HepG2 (cell line): ENCODE measurements around the gene LUC7L2. TPM values are rescaled to one million over a fixed set of nuclear protein-coding genes. Genes with fewer than 3 reads are reported as not detected.

ENCODE experiments used
- ATAC-seq: fragments of 200-7000 bp; cut with Tn5 transposase; 3 replicates; pipeline ENCODE4 v1.9.1; 2020; ENCODE audit warnings: mild to moderate bottlenecking, moderate library complexity
- BruUV-seq: library from RNA; stranded (reverse); fragments of 400-500 nt; replicated peaks from 2 replicates; lab custom pipeline; 2021; lab: Mats Ljungman, UMichigan
- CTCF ChIA-PET: fragments of 300-600 bp; formaldehyde crosslinking; extraction: SDS; loops from one replicate; lab custom pipeline; 2021; ENCODE audit warnings: low total read pairs, inconsistent platforms, low intra/inter-chr PET ratio; lab: Yijun Ruan, JAX
- POLR2A ChIA-PET: fragments of 350-600 bp; sonication (Branson Sonifier 250); formaldehyde crosslinking; loops from one replicate; lab custom pipeline; 2020; ENCODE audit warnings: antibody characterized with exemption, inconsistent platforms; lab: Yijun Ruan, JAX
- DNase-seq: peaks from one replicate; pipeline ENCODE4 v3.0.0-alpha.2; 2015; ENCODE audit warnings: low spot score
- FAIRE-seq: peaks from 3 replicates; lab custom pipeline; 2011; peaks lifted over from hg19 to GRCh38; lab: Jason Lieb, UNC
- H2AFZ ChIP-seq: one replicate; pipeline ENCODE4 v1.6.1; 2011; ENCODE audit warnings: low read length, inconsistent platforms
- H3K27ac ChIP-seq: fragments of 300-600 bp; 3 replicates; pipeline ENCODE4 v1.8.0; 2011; ENCODE audit warnings: mixed run types, mild to moderate bottlenecking, mixed read lengths, low read length, inconsistent platforms; ENCODE audit not compliant: insufficient read depth; ENCODE audit errors: extremely low read length
- H3K27me3 ChIP-seq, 2 experiments: fragments of 200-600 bp in 1 of 2; 2 replicates in 1 of 2; 3 replicates in 1 of 2; pipeline versions ENCODE4 v1.6.0 to v1.8.0; 2011; ENCODE audit warnings: low read length in 2 of 2, mild to moderate bottlenecking in 2 of 2, moderate library complexity in 2 of 2, inconsistent platforms in 1 of 2; ENCODE audit not compliant: insufficient read depth in 2 of 2, control insufficient read depth in 1 of 2
- H3K36me3 ChIP-seq, 2 experiments: fragments of 200-600 bp in 1 of 2; replicated peaks in 1 of 2; 2 replicates in 1 of 2; 3 replicates in 1 of 2; pipeline versions ENCODE4 v1.5.1 to v1.8.0; 2011; ENCODE audit warnings: low read length in 2 of 2, inconsistent platforms in 1 of 2; ENCODE audit not compliant: insufficient read depth in 2 of 2, control insufficient read depth in 1 of 2
- H3K4me1 ChIP-seq: 2 replicates; pipeline ENCODE4 v1.5.1; 2012; ENCODE audit warnings: low read length, inconsistent platforms; ENCODE audit not compliant: insufficient read depth
- H3K4me2 ChIP-seq: 2 replicates; pipeline ENCODE4 v1.6.0; 2011; ENCODE audit warnings: low read depth, low read length, inconsistent platforms
- H3K4me3 ChIP-seq, 3 experiments: fragments of 200-600 bp in 1 of 3; sonication (generic), shearing (Covaris generic) in 1 of 3; replicated peaks in 1 of 3; 2 replicates each; pipeline ENCODE4 v1.5.1; 2011 to 2016; ENCODE audit warnings: low read length in 3 of 3, inconsistent platforms in 2 of 3, low read depth in 2 of 3, mild to moderate bottlenecking in 2 of 3, control low read depth in 1 of 3, mixed read lengths in 1 of 3; ENCODE audit not compliant: insufficient read depth in 1 of 3
- H3K79me2 ChIP-seq: one replicate; pipeline ENCODE4 v1.6.1; 2011; ENCODE audit warnings: low read length, inconsistent platforms; ENCODE audit not compliant: insufficient read depth
- H3K9ac ChIP-seq: 2 replicates; pipeline ENCODE4 v1.6.0; 2011; ENCODE audit warnings: mild to moderate bottlenecking, low read depth, low read length, inconsistent platforms; ENCODE audit not compliant: insufficient read depth
- H3K9me3 ChIP-seq: 2 replicates; pipeline ENCODE4 v1.5.1; 2012; ENCODE audit warnings: mild to moderate bottlenecking, low read length
- H4K20me1 ChIP-seq: 2 replicates; pipeline ENCODE4 v1.6.0; 2011; ENCODE audit warnings: inconsistent platforms, mild to moderate bottlenecking, low read length, moderate library complexity; ENCODE audit not compliant: insufficient read depth
- CERS6 ChIP-seq: sonication (generic); formaldehyde crosslinking; IDR thresholded peaks from 2 replicates; pipeline ENCODE4 v1.5.0; 2020; ENCODE audit warnings: missing genetic modification reagents
- HNF1B ChIP-seq: sonication (generic); formaldehyde crosslinking; IDR thresholded peaks from 2 replicates; pipeline ENCODE4 v1.5.1; 2020; ENCODE audit warnings: mild to moderate bottlenecking, moderate library complexity, missing genetic modification reagents
- KAT8 ChIP-seq: IDR thresholded peaks from 2 replicates; pipeline ENCODE4 v1.6.1; 2016; ENCODE audit warnings: missing genetic modification reagents, missing compliant biosample characterization
- KLF9 ChIP-seq: IDR thresholded peaks from 2 replicates; pipeline ENCODE4 v1.6.1; 2016; ENCODE audit warnings: low read depth
- MLLT10 ChIP-seq: sonication (generic); formaldehyde crosslinking; IDR thresholded peaks from 2 replicates; pipeline ENCODE4 v1.4.0; 2020; ENCODE audit warnings: missing genetic modification reagents
- POLR2AphosphoS2 ChIP-seq: IDR thresholded peaks from 2 replicates; pipeline ENCODE4 v1.6.1; 2011; ENCODE audit warnings: low read depth, low read length, improper control_type of control experiment
- PRMT3 ChIP-seq: sonication (generic); formaldehyde crosslinking; IDR thresholded peaks from 2 replicates; pipeline ENCODE4 v1.8.1; 2022; ENCODE audit warnings: low read depth, mild to moderate bottlenecking, moderate library complexity, missing genetic modification reagents, borderline replicate concordance
- SOX13 ChIP-seq, 3 experiments: fragments of 450-650 bp in 1 of 3; sonication (generic) in 1 of 3; formaldehyde crosslinking in 1 of 3; IDR thresholded peaks in 2 of 3; conservative IDR thresholded peaks in 1 of 3; 2 replicates each; pipeline versions ENCODE4 v1.5.0 to v1.6.1; 2016 to 2020; ENCODE audit warnings: antibody characterized with exemption in 1 of 3, mild to moderate bottlenecking in 1 of 3, missing compliant biosample characterization in 1 of 3, missing genetic modification reagents in 1 of 3, moderate library complexity in 1 of 3
- SP4 ChIP-seq: sonication (generic); formaldehyde crosslinking; IDR thresholded peaks from 2 replicates; pipeline ENCODE4 v1.8.1; 2023; ENCODE audit warnings: mild to moderate bottlenecking, missing genetic modification reagents
- U2AF1 ChIP-seq: fragments of 200-400 bp; formaldehyde crosslinking; optimal IDR thresholded peaks from 2 replicates; pipeline ENCODE3; 2017; ENCODE audit warnings: mild to moderate bottlenecking, low read depth, low read length
- ZNF33B ChIP-seq: sonication (generic); formaldehyde crosslinking; IDR thresholded peaks from 2 replicates; pipeline ENCODE4 v1.5.1; 2020; ENCODE audit warnings: mild to moderate bottlenecking, missing genetic modification reagents
- ZNF883 ChIP-seq: sonication (generic); formaldehyde crosslinking; IDR thresholded peaks from 2 replicates; pipeline ENCODE4 v1.5.1; 2020; ENCODE audit warnings: mild to moderate bottlenecking, missing genetic modification reagents; ENCODE audit errors: not compliant biosample characterization
- WGBS: methylation state at CpG from one replicate; pipeline ENCODE4 v1.1.6; 2017; ENCODE audit warnings: low lambda C conversion rate; 5-methylcytosine and 5-hydroxymethylcytosine counted together
- in situ Hi-C: cut with HindIII; loops from 2 replicates; pipeline ENCODE4 v1.10.0; 2017; ENCODE audit warnings: low pct_unique_long_range_greater_than_20kb; ENCODE audit not compliant: extremely low pct_ligation_motif_present
- intact Hi-C: fragments of 100-400 bp; cut with micrococcal nuclease; formaldehyde crosslinking; loops from one replicate; pipeline ENCODE4 v1.10.0; 2022; ENCODE audit not compliant: unreplicated experiment
- polyA plus RNA-seq, 8 experiments: library from polyadenylated mRNA; depleted of rRNA in 3 of 8; stranded (reverse) in 7 of 8; unstranded in 1 of 8; fragments of >200 nt; fragmentation: Illumina TruSeq in 4 of 8; extraction: Trizol in 4 of 8; gene quantifications; 2 replicates each; pipeline versions ENCODE4 v1.2.1 to v1.2.3, GENCODE V29; 2011 to 2016; ENCODE audit warnings: low read depth in 4 of 8, missing spikeins in 1 of 8, mixed read lengths in 1 of 8; ENCODE audit not compliant: insufficient read depth in 1 of 8
- total RNA-seq, 5 experiments: library from RNA; depleted of rRNA; stranded (reverse); fragments of >200 nt; fragmentation: Illumina TruSeq; extraction: Trizol; gene quantifications; 2 replicates each; pipeline ENCODE4 v1.2.3, GENCODE V29; 2016; ENCODE audit warnings: low read depth in 1 of 5
- TF ChIP-seq, protein P1 (sequence below): sonication (generic); formaldehyde crosslinking; IDR thresholded peaks from 2 replicates; pipeline ENCODE4 v1.5.0; 2020; ENCODE audit warnings: mild to moderate bottlenecking, missing genetic modification reagents
- TF ChIP-seq, protein P2 (sequence below): sonication (generic); formaldehyde crosslinking; IDR thresholded peaks from 2 replicates; pipeline ENCODE4 v1.8.0; 2022; ENCODE audit warnings: mild to moderate bottlenecking, missing genetic modification reagents, moderate library complexity
- TF ChIP-seq, protein P3 (sequence below): sonication (generic); formaldehyde crosslinking; IDR thresholded peaks from 2 replicates; pipeline ENCODE4 v1.8.0; 2022; ENCODE audit warnings: mild to moderate bottlenecking, missing genetic modification reagents, borderline replicate concordance

The LUC7L2 gene
- total and polyA plus RNA-seq, 2 of the 13 experiments (the other 11 are each of a cell fraction or from before 2014, with no cell fraction given) = 17.9 to 50.7 TPM

DNA sequence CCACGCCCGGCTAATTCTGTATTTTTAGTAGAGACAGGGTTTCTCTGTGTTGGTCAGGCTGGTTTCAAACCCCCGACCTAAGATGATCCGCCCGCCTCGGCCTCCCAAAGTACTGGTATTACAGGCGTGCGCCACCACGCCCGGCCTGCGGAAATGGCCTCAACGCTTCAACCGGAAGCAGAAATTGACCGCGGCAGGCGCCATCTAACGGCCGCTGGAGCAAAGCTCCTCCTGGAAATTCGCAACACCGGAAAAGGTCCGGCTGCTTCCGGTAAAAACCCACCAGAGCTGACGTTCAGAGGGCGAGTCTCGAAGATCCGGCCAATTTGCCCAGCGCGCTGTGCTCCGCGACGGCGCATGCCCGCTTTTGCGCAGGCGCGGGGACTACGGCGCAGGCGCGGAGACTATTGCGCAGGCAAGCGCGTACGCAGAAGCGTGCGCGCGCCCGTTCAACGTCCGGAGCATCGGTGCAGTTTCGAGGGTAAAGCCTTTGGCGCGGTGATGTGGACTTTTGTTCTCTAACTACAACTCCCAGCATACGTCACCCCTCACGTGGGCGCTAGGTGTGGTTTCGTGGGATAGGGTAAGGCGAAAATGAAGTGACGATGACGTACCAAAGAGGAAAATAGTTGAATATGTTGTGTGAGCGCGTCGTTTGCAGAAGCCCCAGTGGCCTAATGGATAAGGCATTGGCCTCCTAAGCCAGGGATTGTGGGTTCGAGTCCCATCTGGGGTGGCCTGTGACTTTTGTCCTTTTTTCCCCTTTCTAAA is 19.5 kb upstream of the LUC7L2 start (continued):
- peak; percentile 79; the same call in 1 of the 2 replicates for TF ChIP-seq PRMT3 (CRISPR knock-in tag)
- TF ChIP-seq, protein P1, sequence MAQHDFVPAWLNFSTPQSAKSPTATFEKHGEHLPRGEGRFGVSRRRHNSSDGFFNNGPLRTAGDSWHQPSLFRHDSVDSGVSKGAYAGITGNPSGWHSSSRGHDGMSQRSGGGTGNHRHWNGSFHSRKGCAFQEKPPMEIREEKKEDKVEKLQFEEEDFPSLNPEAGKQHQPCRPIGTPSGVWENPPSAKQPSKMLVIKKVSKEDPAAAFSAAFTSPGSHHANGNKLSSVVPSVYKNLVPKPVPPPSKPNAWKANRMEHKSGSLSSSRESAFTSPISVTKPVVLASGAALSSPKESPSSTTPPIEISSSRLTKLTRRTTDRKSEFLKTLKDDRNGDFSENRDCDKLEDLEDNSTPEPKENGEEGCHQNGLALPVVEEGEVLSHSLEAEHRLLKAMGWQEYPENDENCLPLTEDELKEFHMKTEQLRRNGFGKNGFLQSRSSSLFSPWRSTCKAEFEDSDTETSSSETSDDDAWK (CRISPR knock-in tag) = no peak
- peak; percentile 82 for TF ChIP-seq ZNF883 (CRISPR knock-in tag)
- TF ChIP-seq ZNF33B (CRISPR knock-in tag) = peak; percentile 45; the same call in 1 of the 2 replicates
- TF ChIP-seq POLR2AphosphoS2 = no peak
- TF ChIP-seq HNF1B (CRISPR knock-in tag) = peak; percentile 74; the same call in 1 of the 2 replicates

- no peak overlapping the region for H2AFZ ChIP-seq
- under 1% methylated on average over 9 of the region's 9 CpGs for WGBS
- POLR2A ChIA-PET = interaction anchor here (1.1 to 1.6 kb wide), 2 partner anchors 19 to 109 kb away, joined by 9 to 30 read pairs; partner anchors contain the start of genes LUC7L2 and UBN2
- peak overlapping the region; percentile 87 for H3K4me2 ChIP-seq
- DNase-seq (no peak), ATAC-seq (no peak), FAIRE-seq (no peak)
- H3K4me1 ChIP-seq = peaks cover 26% of the 10 kb centered on the region
- H3K79me2 ChIP-seq = peaks cover 12% of the 10 kb centered on the region
- CTCF ChIA-PET = no interaction called here
- H3K9me3 ChIP-seq = no peaks in the 10 kb centered on the region
- no peaks in the 10 kb centered on the region for H4K20me1 ChIP-seq
- no peaks in the 10 kb centered on the region; a peak in 1 of 5 replicates for H3K27me3 ChIP-seq
- no TSS peak for BruUV-seq
- peak overlapping the region; percentile 100 for H3K27ac ChIP-seq
- H3K36me3 ChIP-seq = peaks cover 2 to 3% of the 10 kb centered on the region in 2 experiments; a peak in 2 of 5 replicates
- peak overlapping the region; percentile 83 to 97 (median 92) for H3K4me3 ChIP-seq
- intact Hi-C loops (loop anchor here (1.0 to 10.0 kb wide), 3 partner anchors 19 to 236 kb away; partner anchors contain the start of genes LUC7L2 and ZC3HAV1), in situ Hi-C loops (no loop called here)
- peak overlapping the region; percentile 100 for H3K9ac ChIP-seq
- no peak for TF ChIP-seq SP4 (CRISPR knock-in tag)
- TF ChIP-seq, protein P2, sequence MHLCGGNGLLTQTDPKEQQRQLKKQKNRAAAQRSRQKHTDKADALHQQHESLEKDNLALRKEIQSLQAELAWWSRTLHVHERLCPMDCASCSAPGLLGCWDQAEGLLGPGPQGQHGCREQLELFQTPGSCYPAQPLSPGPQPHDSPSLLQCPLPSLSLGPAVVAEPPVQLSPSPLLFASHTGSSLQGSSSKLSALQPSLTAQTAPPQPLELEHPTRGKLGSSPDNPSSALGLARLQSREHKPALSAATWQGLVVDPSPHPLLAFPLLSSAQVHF (CRISPR knock-in tag) = 0 out of 2 replicates have a peak, but pooled peaks have one; percentile 5
- TF ChIP-seq CERS6 (CRISPR knock-in tag) = no peak
- TF ChIP-seq SOX13 (IDR thresholded peaks at IDR 0.05) = peak; percentile 6; the same call in 1 of the 2 replicates
- no peak for TF ChIP-seq SOX13 (CRISPR knock-in tag; conservative IDR thresholded peaks at IDR 0.05 in 1 of 2, IDR thresholded peaks at IDR 0.05 in 1 of 2)
- TF ChIP-seq, protein P3, sequence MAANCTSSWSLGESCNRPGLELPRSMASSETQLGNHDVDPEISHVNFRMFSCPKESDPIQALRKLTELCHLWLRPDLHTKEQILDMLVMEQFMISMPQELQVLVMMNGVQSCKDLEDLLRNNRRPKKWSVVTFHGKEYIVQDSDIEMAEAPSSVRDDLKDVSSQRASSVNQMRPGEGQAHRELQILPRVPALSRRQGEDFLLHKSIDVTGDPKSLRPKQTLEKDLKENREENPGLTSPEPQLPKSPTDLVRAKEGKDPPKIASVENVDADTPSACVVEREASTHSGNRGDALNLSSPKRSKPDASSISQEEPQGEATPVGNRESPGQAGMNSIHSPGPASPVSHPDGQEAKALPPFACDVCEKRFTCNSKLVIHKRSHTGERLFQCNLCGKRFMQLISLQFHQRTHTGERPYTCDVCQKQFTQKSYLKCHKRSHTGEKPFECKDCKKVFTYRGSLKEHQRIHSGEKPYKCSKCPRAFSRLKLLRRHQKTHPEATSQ (CRISPR knock-in tag) = no peak
- peak; percentile 20; the same call in 1 of the 2 replicates for TF ChIP-seq KLF9
- TF ChIP-seq U2AF1 = peak; percentile 60
- TF ChIP-seq MLLT10 = no peak
- TF ChIP-seq KAT8 = no peak
Observed at GRCh38 chr7:139340808-139341057, 19.0 kb upstream of the LUC7L2 start.
